ENCODE measurements around the gene TMEM171.

TMEM171 gene, protein sequence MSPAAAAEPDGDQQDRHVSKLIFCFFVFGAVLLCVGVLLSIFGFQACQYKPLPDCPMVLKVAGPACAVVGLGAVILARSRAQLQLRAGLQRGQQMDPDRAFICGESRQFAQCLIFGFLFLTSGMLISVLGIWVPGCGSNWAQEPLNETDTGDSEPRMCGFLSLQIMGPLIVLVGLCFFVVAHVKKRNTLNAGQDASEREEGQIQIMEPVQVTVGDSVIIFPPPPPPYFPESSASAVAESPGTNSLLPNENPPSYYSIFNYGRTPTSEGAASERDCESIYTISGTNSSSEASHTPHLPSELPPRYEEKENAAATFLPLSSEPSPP

DNA sequence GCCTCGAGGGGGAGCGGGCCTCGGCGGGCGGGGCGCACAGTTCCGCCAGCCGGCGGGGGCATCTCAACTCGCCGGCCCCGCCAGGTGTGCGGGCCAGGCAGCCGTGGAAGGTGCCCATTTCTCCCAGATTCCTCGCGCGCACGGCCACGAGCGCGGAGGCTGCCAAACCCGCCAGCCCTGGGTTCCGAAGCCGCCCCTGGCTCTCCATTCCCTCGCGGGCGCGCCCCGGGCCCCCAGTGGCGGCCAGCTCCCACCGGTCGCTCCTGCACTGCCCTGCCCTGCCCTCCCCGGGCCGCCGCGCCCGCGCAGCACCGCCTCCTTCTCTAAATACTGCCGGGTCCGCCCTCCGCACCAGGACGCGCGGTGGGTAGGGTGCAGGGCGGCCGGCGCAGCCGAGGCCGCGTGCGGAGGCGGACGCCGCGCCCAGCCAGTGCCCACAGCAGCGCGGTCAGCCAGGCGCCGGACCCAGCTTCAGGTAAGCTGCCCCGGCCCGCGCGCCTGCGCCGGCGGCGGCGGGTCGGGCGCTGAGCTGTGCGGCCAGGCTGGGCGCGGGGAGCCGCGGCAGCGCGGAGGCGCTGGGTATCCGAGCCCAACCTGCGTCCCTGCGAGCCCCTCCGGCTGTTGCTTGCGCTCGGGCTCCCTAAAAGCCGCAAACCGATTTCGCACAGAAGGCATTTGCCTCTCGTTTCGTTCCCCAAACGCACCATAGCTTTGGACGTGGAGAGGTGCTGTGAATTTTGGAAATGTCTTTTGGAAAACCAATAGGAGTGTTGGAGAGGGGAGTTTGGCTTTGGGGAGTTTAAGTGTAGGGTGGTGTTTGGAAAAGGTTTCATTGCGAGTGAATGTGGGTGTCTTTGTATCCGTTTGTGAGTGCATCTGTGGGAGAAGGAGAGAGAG lies at the start of gene TMEM171:
Gene TMEM171, plus strand, starts transcription at position 354 of the 897 bp plus-strand sequence. CDS start 2,799 bp downstream, outside the sequence.
- DNase-seq = no peak
- in situ Hi-C loops (cut with MboI; ENCODE audit: low pct_unique_long_range_greater_than_20kb, low sequenced_read_pairs) = no loop called here

DNA sequence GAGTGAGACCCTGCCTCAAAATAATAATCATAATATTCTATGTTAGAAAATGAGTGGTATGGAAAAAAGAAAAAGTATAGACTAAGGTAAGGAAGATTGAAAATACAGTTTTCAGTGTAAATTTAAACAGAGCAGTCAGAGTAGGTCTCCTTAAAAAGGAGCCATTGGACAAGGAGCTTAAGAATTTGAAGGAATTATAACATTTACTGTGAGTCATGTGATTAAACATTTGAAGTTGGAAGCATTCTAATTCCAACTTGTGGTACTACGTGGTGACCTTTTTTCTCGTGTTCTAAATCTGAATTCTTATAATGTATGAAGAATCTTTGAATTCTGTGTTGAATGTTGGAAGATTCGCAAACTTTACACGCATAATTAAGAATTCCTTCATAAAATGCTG lies 39.3 kb upstream of the TMEM171 start:
- no peak for DNase-seq
- in situ Hi-C loops (cut with MboI; ENCODE audit: low pct_unique_long_range_greater_than_20kb, low sequenced_read_pairs) = no loop called here

- DNase-seq = no peak
- in situ Hi-C loops (cut with MboI; ENCODE audit: low pct_unique_long_range_greater_than_20kb, low sequenced_read_pairs) = no loop called here
These were observed 32.3 kb upstream of the TMEM171 start for GRCh38 chr5:73088026-73088425.

GRCh38 chr5:73093943-73094342 lies 26.4 kb upstream of the TMEM171 start:
- DNase-seq = no peak
- in situ Hi-C loops (cut with MboI; ENCODE audit: low pct_unique_long_range_greater_than_20kb, low sequenced_read_pairs) = no loop called here

DNA sequence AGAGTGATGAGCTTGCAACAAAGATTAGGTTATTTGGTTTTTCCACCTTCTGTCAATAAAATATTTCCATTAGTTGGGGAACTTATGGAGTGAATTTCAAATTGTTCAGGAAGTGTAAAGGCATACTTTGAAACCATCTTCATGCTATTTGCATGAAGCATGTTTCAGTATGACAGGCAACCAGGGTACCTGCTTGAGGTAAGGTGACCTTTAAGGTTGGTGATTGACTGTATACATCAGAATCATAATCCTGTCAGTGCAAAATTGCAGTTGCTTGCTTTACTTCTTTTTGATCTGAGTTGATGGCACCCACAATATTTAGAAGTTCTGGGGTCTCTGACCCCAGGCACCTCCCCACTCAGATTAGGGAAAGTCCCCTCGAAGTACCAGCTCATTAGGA lies 26.0 kb upstream of the TMEM171 start:
- in situ Hi-C loops (cut with MboI; ENCODE audit: low pct_unique_long_range_greater_than_20kb, low sequenced_read_pairs) = no loop called here

GRCh38 chr5:73095564-73096238 lies 24.7 kb upstream of the TMEM171 start:
- in situ Hi-C loops (cut with MboI; ENCODE audit: low pct_unique_long_range_greater_than_20kb, low sequenced_read_pairs) = no loop called here
- DNase-seq = peak; percentile 33

More for the DNA sequence above, 26.0 kb upstream of the TMEM171 start:
- no peak for DNase-seq

DNA sequence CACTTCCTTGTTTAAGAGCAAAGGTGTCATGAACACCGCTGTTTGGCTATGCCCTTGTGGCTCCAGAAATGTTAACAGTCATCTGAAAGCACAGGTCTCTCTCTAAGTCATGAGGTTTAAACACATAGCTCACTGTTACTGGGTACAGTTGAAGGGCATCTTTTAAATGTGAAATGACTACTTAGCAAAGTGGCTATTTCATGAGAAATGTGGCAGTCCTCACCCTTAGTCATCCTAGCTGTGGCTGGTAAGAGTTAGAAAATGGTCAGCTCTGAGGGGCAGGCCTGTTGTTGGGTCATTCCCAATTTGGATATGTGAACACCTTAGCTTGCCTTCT lies 24.2 kb upstream of the TMEM171 start:
- no peak for DNase-seq
- in situ Hi-C loops (cut with MboI; ENCODE audit: low pct_unique_long_range_greater_than_20kb, low sequenced_read_pairs) = no loop called here

DNA sequence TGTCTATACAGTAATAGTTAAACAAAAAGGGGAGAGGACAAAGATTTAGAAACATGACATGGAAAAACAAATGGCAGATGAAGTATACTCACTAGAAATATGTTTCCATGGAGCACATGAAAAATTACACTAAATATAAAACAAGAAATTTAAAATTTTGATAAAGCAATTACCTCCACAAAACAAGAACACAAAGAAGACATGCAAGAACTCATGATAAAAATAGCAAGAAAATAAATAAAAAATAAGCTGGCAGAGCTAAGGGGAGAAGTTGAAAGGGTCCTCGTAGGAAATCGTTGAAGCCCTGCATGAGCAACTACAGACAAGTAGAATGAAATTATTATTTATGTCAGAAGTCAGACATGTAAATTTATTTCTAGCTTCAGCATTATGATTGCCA lies 22.6 kb upstream of the TMEM171 start:
- in situ Hi-C loops (cut with MboI; ENCODE audit: low pct_unique_long_range_greater_than_20kb, low sequenced_read_pairs) = no loop called here
- no peak for DNase-seq

DNA sequence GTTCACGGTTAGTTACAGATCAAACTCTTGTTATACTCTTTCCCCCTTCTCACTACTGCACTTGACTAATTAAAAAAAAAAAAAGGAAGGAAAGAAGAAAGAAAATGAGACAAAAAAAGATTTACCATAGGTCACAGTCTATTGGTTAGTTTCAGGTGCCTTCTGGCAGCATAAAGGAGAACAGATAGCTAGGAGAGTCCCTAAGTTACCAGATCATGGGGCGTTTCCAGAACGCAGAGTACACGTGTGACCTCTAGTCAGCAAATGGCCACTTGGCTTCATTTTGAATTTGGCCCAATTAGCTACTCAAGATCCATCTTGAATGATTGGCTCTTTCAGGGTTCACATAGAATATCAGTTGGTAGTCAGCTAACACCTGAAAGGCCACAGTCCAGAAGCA lies 20.3 kb upstream of the TMEM171 start:
- in situ Hi-C loops (cut with MboI; ENCODE audit: low pct_unique_long_range_greater_than_20kb, low sequenced_read_pairs) = no loop called here
- DNase-seq = no peak

- in situ Hi-C loops (cut with MboI; ENCODE audit: low pct_unique_long_range_greater_than_20kb, low sequenced_read_pairs) = no loop called here
- DNase-seq = no peak
These were observed 16.5 kb upstream of the TMEM171 start for GRCh38 chr5:73103870-73104299.

GRCh38 chr5:73104326-73104725 lies 16.0 kb upstream of the TMEM171 start:
- DNase-seq = no peak
- in situ Hi-C loops (cut with MboI; ENCODE audit: low pct_unique_long_range_greater_than_20kb, low sequenced_read_pairs) = no loop called here

GRCh38 chr5:73106335-73106734 lies 14.0 kb upstream of the TMEM171 start:
- no peak for DNase-seq
- in situ Hi-C loops (cut with MboI; ENCODE audit: low pct_unique_long_range_greater_than_20kb, low sequenced_read_pairs) = no loop called here

DNA sequence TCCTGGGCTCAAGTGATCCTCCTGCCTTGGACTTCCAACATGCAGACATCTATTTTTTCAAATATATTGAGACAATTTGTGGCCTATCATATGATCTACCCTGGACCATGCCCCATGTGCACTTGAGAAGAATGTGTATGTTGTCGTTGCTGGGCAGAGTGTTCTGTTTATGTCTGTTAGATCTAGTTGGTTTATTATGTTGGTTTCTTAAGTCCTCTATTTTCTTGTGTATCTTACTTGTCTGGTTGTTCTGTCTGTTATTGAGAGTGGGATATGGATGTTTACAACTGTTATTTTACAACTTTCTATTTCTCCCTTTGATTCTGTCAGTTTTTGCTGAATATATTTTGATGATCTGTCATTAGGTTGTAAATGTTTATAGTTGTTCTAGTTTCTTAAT lies 10.2 kb upstream of the TMEM171 start:
- in situ Hi-C loops (cut with MboI; ENCODE audit: low pct_unique_long_range_greater_than_20kb, low sequenced_read_pairs) = no loop called here

DNA sequence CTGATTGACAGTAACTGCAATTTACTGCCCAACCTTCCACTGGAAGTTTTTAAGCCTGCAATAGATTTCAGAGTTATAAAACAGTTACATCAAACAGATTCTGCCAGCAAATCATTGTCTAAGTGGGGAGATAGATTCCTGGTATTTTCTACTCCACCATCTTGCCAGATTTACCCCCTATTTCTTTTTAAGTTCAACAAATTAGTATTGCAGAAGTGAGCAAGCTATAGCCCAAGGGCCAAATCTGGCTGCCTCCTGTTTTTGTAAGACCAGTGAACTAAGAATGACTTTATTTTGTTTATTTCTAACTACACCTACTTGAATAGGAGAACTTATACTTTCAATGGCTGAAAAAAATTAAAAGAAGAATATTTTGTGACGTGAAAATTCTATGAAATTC lies 8.8 kb upstream of the TMEM171 start:
- in situ Hi-C loops (cut with MboI; ENCODE audit: low pct_unique_long_range_greater_than_20kb, low sequenced_read_pairs) = no loop called here
- DNase-seq = no peak

More for the DNA sequence above, 10.2 kb upstream of the TMEM171 start:
- DNase-seq = no peak

DNA sequence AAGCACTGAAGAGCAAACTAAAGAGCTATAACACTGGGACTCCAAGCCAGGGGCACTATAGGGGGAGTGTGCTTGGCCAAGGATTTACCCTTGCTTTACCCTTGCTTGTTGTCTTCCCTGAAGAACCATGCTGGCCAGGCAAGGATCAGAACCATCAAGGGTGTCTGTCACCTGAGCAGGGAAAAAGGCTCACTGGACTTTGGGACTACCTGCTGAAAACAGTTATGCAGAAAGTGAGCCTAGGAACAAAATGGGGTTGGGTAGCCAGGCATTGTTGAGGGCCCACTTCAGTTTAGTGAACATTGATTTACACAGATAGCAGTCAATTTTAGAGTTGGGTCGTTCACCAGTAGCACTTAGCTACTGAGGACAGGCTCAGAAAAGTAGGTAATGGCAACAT lies 8.0 kb upstream of the TMEM171 start:
- no peak for DNase-seq
- in situ Hi-C loops (cut with MboI; ENCODE audit: low pct_unique_long_range_greater_than_20kb, low sequenced_read_pairs) = no loop called here

DNA sequence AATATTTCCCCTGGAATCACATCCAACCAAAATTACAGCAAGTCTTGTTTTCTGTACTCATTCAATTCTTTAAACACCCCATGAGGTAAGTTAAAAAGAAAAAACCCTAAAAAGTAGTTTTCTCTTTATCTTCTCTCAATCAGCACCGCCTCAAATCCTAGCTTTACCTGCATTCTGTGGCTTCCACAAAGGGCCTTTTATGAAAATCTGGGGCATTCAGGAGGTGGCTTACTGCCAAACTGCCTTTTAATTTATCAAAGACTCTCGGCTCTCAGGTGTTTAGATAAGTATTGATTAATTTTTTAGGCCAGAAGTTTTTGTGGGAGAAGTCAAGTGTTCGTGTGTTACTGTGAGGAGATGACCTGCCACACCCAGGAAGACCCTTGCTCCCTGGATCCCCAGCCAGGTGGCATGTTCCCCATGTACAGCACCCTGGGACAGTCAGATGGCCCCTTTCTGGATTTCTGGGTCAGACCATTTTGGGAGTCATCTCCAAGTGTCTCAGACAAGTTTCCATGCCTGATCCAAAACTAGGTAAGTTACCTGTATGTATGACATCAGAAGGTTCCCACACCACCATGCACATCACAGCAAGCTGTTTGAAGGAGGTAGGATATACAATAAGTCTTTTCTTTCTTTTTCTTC lies 6.2 kb upstream of the TMEM171 start:
- in situ Hi-C loops (cut with MboI; ENCODE audit: low pct_unique_long_range_greater_than_20kb, low sequenced_read_pairs) = no loop called here
- no peak for DNase-seq

DNA sequence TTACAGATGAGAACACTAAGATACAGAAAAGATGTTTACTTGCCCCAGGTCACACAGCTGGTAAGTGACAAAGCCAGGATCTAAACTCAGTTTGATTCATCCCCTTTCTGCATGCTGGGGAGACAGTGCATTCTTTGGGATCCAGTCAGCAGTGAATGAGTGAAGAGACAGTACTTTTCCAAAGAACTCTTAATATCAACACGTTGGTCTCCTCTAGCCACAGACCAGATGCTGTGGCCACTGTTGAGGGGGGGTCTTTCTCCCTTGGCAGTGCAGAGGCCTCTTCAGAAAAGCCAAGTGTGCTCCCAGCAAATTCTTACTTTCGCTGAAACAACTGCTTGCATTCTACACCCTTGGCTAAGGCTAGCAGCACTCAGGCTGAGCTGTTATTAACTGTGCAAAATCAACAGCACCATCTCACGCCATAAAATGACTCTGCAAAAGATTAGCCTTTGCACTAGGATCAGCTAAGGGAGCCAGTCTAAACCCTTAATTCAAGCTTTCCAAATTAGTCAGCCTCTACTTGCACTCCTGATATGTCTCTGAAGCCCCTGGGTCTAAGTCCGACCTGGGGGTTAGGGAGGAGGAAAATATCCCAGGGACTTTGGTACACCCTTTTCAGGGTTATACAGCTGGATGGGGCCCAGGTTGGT lies 4.8 kb upstream of the TMEM171 start:
- no peak for DNase-seq
- in situ Hi-C loops (cut with MboI; ENCODE audit: low pct_unique_long_range_greater_than_20kb, low sequenced_read_pairs) = no loop called here

- in situ Hi-C loops (cut with MboI; ENCODE audit: low pct_unique_long_range_greater_than_20kb, low sequenced_read_pairs) = no loop called here
These were observed 3.9 kb upstream of the TMEM171 start for GRCh38 chr5:73116506-73116905.

More at GRCh38 chr5:73116506-73116905, 3.9 kb upstream of the TMEM171 start:
- DNase-seq = no peak
